NCI-H2196 treated with DMSO at 0.1 percent for 48 hours (cell line): ENCODE measurements around the gene ZNF275.
"Not testable (repeated sequence)": the region's sequence is repeated elsewhere in the genome, so short reads cannot be mapped to it uniquely, and the experiment has no call there.

ENCODE experiments used
- DNase-seq: peaks from one replicate; lab custom pipeline; 2025; ENCODE audit not compliant: unreplicated experiment; lab: John Stamatoyannopoulos, UW

ZNF275 gene

GRCh38 chrX:153353416-153353815 is 19.5 kb downstream of the ZNF275 start:
- no peak for DNase-seq

- DNase-seq, result no peak
These were observed 23.9 kb downstream of the ZNF275 start for GRCh38 chrX:153357877-153358276.

- DNase-seq, result no peak
These were observed 27.9 kb downstream of the ZNF275 start for GRCh38 chrX:153361781-153362397.

GRCh38 chrX:153365670-153366069 is 31.7 kb downstream of the ZNF275 start:
- no peak for DNase-seq

GRCh38 chrX:153366119-153366518 is 32.2 kb downstream of the ZNF275 start:
- no peak for DNase-seq

- DNase-seq, result no peak
These were observed 33.1 kb downstream of the ZNF275 start for GRCh38 chrX:153366878-153367538.

- DNase-seq, result no peak
These were observed 36.5 kb downstream of the ZNF275 start for GRCh38 chrX:153370293-153371055.

GRCh38 chrX:153371256-153371655 is 37.3 kb downstream of the ZNF275 start:
- DNase-seq, result no peak

GRCh38 chrX:153372949-153373348 is 39.0 kb downstream of the ZNF275 start:
- DNase-seq, result no peak

- no peak for DNase-seq
These were observed 40.5 kb downstream of the ZNF275 start for GRCh38 chrX:153374426-153374825.

GRCh38 chrX:153375571-153375970 is 41.6 kb downstream of the ZNF275 start:
- DNase-seq, result no peak

GRCh38 chrX:153377727-153378126 is 43.8 kb downstream of the ZNF275 start:
- no peak for DNase-seq

- DNase-seq, result no peak
These were observed 44.7 kb downstream of the ZNF275 start for GRCh38 chrX:153378607-153379006.

GRCh38 chrX:153379508-153379907 is 45.6 kb downstream of the ZNF275 start:
- DNase-seq, result no peak

- DNase-seq, result no peak
These were observed 46.1 kb downstream of the ZNF275 start for GRCh38 chrX:153379971-153380581.

GRCh38 chrX:153380691-153381090 is 46.7 kb downstream of the ZNF275 start:
- no peak for DNase-seq

- DNase-seq, result peak; percentile 38
These were observed 48.0 kb downstream of the ZNF275 start for GRCh38 chrX:153381684-153382532.

GRCh38 chrX:153382563-153383482 is 48.9 kb downstream of the ZNF275 start:
- no peak for DNase-seq

GRCh38 chrX:153384390-153384789 is 50.4 kb downstream of the ZNF275 start:
- DNase-seq, result no peak

GRCh38 chrX:153384973-153385372 is 51.0 kb downstream of the ZNF275 start:
- DNase-seq, result not testable (repeated sequence)
